SK-N-SH (cell line): Measurements from ENCODE around the gene PAQR5. TPM values are rescaled to one million over a fixed set of nuclear protein-coding genes. Genes with fewer than 3 reads are reported as not detected.

Experiments used
- CTCF ChIA-PET: fragments of 300-600, 350-600 bp; formaldehyde crosslinking; extraction: SDS; loops from one replicate; lab custom pipeline; 2021; lab: Yijun Ruan, JAX
- POLR2A ChIA-PET: fragments of 350-600 bp; sonication (Branson Sonifier 250); formaldehyde crosslinking; extraction: SDS; loops from one replicate; lab custom pipeline; 2020; ENCODE audit warnings: antibody characterized with exemption, inconsistent platforms; lab: Yijun Ruan, JAX
- DNase-seq: peaks from one replicate; pipeline ENCODE4 v3.0.0; 2012
- H2AFZ ChIP-seq: fragments of 200-600 bp; sonication (generic); 2 replicates; pipeline ENCODE4 v1.8.1; 2016; ENCODE audit warnings: antibody characterized with exemption, mild to moderate bottlenecking, low read depth
- H3F3A ChIP-seq: fragments of 200-600 bp; sonication (generic); replicated peaks from 2 replicates; pipeline ENCODE3; 2016; ENCODE audit warnings: antibody characterized with exemption, mild to moderate bottlenecking; ENCODE audit not compliant: insufficient read depth
- H3K27ac ChIP-seq, 2 experiments: fragments of 200-500 bp in 1 of 2; fragments of 200-600 bp in 1 of 2; sonication (Bioruptor generic) in 1 of 2; sonication (generic), shearing (Covaris generic) in 1 of 2; 2 replicates each; pipeline versions ENCODE4 v1.5.1 to v1.6.1; 2014 to 2016; ENCODE audit warnings: low read depth in 2 of 2, inconsistent platforms in 1 of 2, low read length in 1 of 2, mild to moderate bottlenecking in 1 of 2, mixed read lengths in 1 of 2
- H3K27me3 ChIP-seq: fragments of 200-600 bp; sonication (generic), shearing (Covaris generic); 2 replicates; pipeline ENCODE4 v1.6.1; 2016; ENCODE audit warnings: mixed run types; ENCODE audit not compliant: insufficient read depth
- H3K36me3 ChIP-seq, 2 experiments: fragments of 200-500 bp in 1 of 2; fragments of 200-600 bp in 1 of 2; sonication (Bioruptor generic) in 1 of 2; sonication (generic) in 1 of 2; replicated peaks in 1 of 2; 2 replicates each; pipeline versions ENCODE3 to v1.5.1; 2014 to 2016; ENCODE audit warnings: low read length in 1 of 2, mild to moderate bottlenecking in 1 of 2; ENCODE audit not compliant: insufficient read depth in 2 of 2, control insufficient read depth in 1 of 2
- H3K4me1 ChIP-seq, 2 experiments: fragments of 200-500 bp in 1 of 2; fragments of 200-600 bp in 1 of 2; sonication (Bioruptor generic) in 1 of 2; sonication (generic), shearing (Covaris generic) in 1 of 2; 2 replicates each; pipeline versions ENCODE4 v1.5.1 to v1.6.1; 2014 to 2016; ENCODE audit warnings: low read depth in 1 of 2, low read length in 1 of 2, mixed run types in 1 of 2; ENCODE audit not compliant: insufficient read depth in 2 of 2, control insufficient read depth in 1 of 2
- H3K4me2 ChIP-seq: fragments of 200-600 bp; sonication (generic), shearing (Covaris generic); 2 replicates; pipeline ENCODE4 v1.6.1; 2017; ENCODE audit warnings: mixed run types
- H3K4me3 ChIP-seq, 2 experiments: fragments of 200-500 bp in 1 of 2; fragments of 200-600 bp in 1 of 2; sonication (Bioruptor generic) in 1 of 2; sonication (generic), shearing (Covaris generic) in 1 of 2; 2 replicates each; pipeline versions ENCODE4 v1.5.1 to v1.8.1; 2014 to 2016; ENCODE audit warnings: low read depth in 2 of 2, inconsistent platforms in 1 of 2, low read length in 1 of 2, mild to moderate bottlenecking in 1 of 2, mixed read lengths in 1 of 2, moderate library complexity in 1 of 2
- H3K79me2 ChIP-seq: fragments of 200-600 bp; sonication (generic); 2 replicates; pipeline ENCODE4 v1.8.1; 2017; ENCODE audit warnings: mild to moderate bottlenecking; ENCODE audit not compliant: insufficient read depth
- H3K9ac ChIP-seq: fragments of 200-600 bp; sonication (generic); 2 replicates; pipeline ENCODE4 v1.6.1; 2017; ENCODE audit warnings: mixed run types
- H3K9me2 ChIP-seq: fragments of 200-600 bp; sonication (generic); 2 replicates; pipeline ENCODE4 v1.6.1; 2017; ENCODE audit warnings: mixed run types
- H3K9me3 ChIP-seq: fragments of 200-600 bp; sonication (generic); 2 replicates; pipeline ENCODE4 v1.6.1; 2017; ENCODE audit warnings: mixed run types, mild to moderate bottlenecking, moderate library complexity
- H4K20me1 ChIP-seq: fragments of 200-600 bp; sonication (generic); 2 replicates; pipeline ENCODE4 v1.6.1; 2017; ENCODE audit warnings: mild to moderate bottlenecking, mixed run types; ENCODE audit not compliant: insufficient read depth
- CHD2 ChIP-seq: fragments of 150-350 bp; IDR thresholded peaks from 2 replicates; pipeline ENCODE4 v1.6.1; 2018; ENCODE audit warnings: low read length; ENCODE audit not compliant: partially characterized antibody
- FOSL2 ChIP-seq: IDR thresholded peaks from 2 replicates; pipeline ENCODE4 v1.4.0; 2012; ENCODE audit warnings: low read depth, mild to moderate bottlenecking, moderate library complexity, borderline replicate concordance
- FOXJ3 ChIP-seq: sonication (generic); formaldehyde crosslinking; IDR thresholded peaks from 2 replicates; pipeline ENCODE4 v1.5.1; 2020; ENCODE audit warnings: mild to moderate bottlenecking, missing genetic modification reagents
- GABPA ChIP-seq: IDR thresholded peaks from 2 replicates; pipeline ENCODE4 v1.4.0; 2012; ENCODE audit warnings: low read depth, mild to moderate bottlenecking
- GATA2 ChIP-seq: sonication (generic); formaldehyde crosslinking; IDR thresholded peaks from 2 replicates; pipeline ENCODE4 v1.5.0; 2020; ENCODE audit warnings: mild to moderate bottlenecking, missing genetic modification reagents
- JUND ChIP-seq: IDR thresholded peaks from 2 replicates; pipeline ENCODE4 v1.4.0; 2012
- MXI1 ChIP-seq: IDR thresholded peaks from 2 replicates; pipeline ENCODE4 v1.6.1; 2012; ENCODE audit warnings: mild to moderate bottlenecking, low read depth, low read length, improper control_type of control experiment
- NRF1 ChIP-seq: IDR thresholded peaks from 2 replicates; pipeline ENCODE4 v1.6.1; 2012; ENCODE audit warnings: low read depth, mild to moderate bottlenecking, low read length
- POLR2AphosphoS5 ChIP-seq: IDR thresholded peaks from 2 replicates; pipeline ENCODE4 v1.6.1; 2012; ENCODE audit warnings: low read depth, low read length
- RAD21 ChIP-seq: IDR thresholded peaks from 2 replicates; pipeline ENCODE4 v1.6.1; 2012; ENCODE audit warnings: mild to moderate bottlenecking, low read length
- RCOR1 ChIP-seq: fragments of 150-350 bp; IDR thresholded peaks from 2 replicates; pipeline ENCODE4 v1.6.1; 2017; ENCODE audit warnings: antibody characterized with exemption, low read length
- REST ChIP-seq: IDR thresholded peaks from 2 replicates; pipeline ENCODE4 v1.6.1; 2012; ENCODE audit warnings: mild to moderate bottlenecking, low read depth, low read length, moderate library complexity
- RFX5 ChIP-seq: IDR thresholded peaks from 2 replicates; pipeline ENCODE4 v1.6.1; 2012; ENCODE audit warnings: mild to moderate bottlenecking, improper control_type of control experiment, low read length
- SIN3A ChIP-seq: IDR thresholded peaks from 2 replicates; pipeline ENCODE4 v1.6.1; 2012; ENCODE audit warnings: low read depth, mild to moderate bottlenecking, low read length, moderate library complexity, borderline replicate concordance
- TAF1 ChIP-seq: IDR thresholded peaks from 2 replicates; pipeline ENCODE4 v1.6.1; 2012; ENCODE audit warnings: low read depth, mild to moderate bottlenecking, low read length, moderate library complexity, borderline replicate concordance
- TCF12 ChIP-seq: IDR thresholded peaks from 2 replicates; pipeline ENCODE4 v1.4.0; 2012
- YY1 ChIP-seq: IDR thresholded peaks from 2 replicates; pipeline ENCODE4 v1.4.0; 2012; ENCODE audit warnings: low read depth, mild to moderate bottlenecking
- WGBS: methylation state at CpG from one replicate; pipeline ENCODE4 v1.1.6; 2017; ENCODE audit warnings: low lambda C conversion rate; 5-methylcytosine and 5-hydroxymethylcytosine counted together
- polyA plus RNA-seq, 3 experiments: library from polyadenylated mRNA; depleted of rRNA; stranded (reverse); fragments of >200 nt; gene quantifications; 2 replicates each; pipeline ENCODE4 v1.2.3, GENCODE V29; 2012
- TF ChIP-seq, protein P1 (sequence below): IDR thresholded peaks from 2 replicates; pipeline ENCODE4 v1.4.0; 2012; ENCODE audit warnings: low read depth

Gene PAQR5
- polyA plus RNA-seq, 1 of the 3 experiments (the other 2 are of a cell fraction): 3.9 TPM

GRCh38 chr15:69343133-69343532 is 44.4 kb downstream of the PAQR5 start (continued):
- no peak for TF ChIP-seq REST
- no peak for TF ChIP-seq POLR2AphosphoS5
- TF ChIP-seq CHD2: no peak
- no peak for TF ChIP-seq FOSL2
- no peak for TF ChIP-seq MXI1
- TF ChIP-seq, all 33 proteins: peak for 0

GRCh38 chr15:69344238-69344637 is 45.5 kb downstream of the PAQR5 start:
- WGBS: 90% methylated on average over 2 of the region's 2 CpGs

DNA sequence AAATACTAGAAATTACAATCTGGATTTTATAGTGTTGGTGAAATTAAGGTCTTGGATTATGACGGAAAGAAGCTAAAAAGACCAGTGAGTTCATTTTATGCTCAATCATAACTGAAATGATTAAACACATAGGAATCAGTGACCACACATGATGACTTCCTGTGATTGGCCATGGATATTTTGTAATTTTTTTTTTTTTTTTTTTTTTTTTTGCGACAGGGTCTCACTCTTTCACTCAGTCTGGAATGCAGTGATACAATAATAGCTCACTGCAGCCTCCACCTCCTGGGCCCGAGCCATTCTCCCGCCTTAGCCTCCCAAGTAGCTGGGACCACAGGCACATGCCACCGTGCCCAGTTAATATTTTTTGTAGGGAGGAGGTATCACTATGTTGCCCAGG is 47.4 kb downstream of the PAQR5 start:
- ChIA-PET CTCF (interaction anchor here (1.3 kb wide), 2 partner anchors 13 to 48 kb away, joined by 4 read pairs; no protein-coding TSS in a partner anchor), POLR2A (no interaction called here)
- no peak overlapping the region for H3K4me2 ChIP-seq
- H3K4me3 ChIP-seq: no peak overlapping the region
- H3K4me1 ChIP-seq: peaks cover 0 to 6% of the 10 kb centered on the region in 2 experiments; a peak in 1 of 4 replicates
- H3K79me2 ChIP-seq: no peaks in the 10 kb centered on the region
- H3K9me3 ChIP-seq: no peaks in the 10 kb centered on the region
- DNase-seq: no peak
- H2AFZ ChIP-seq: peak overlapping the region; percentile 47; the same call in 1 of the 2 replicates
- no peaks in the 10 kb centered on the region for H3K36me3 ChIP-seq
- 75% methylated on average over 5 of the region's 5 CpGs for WGBS
- no peaks in the 10 kb centered on the region for H4K20me1 ChIP-seq
- H3K9ac ChIP-seq: no peak overlapping the region
- H3K9me2 ChIP-seq: no peaks in the 10 kb centered on the region
- TF ChIP-seq RAD21: no peak
- H3F3A ChIP-seq: peaks cover 6% of the 10 kb centered on the region
- H3K27me3 ChIP-seq: no peaks in the 10 kb centered on the region
- no peak overlapping the region for H3K27ac ChIP-seq

More at GRCh38 chr15:69344238-69344637, 45.5 kb downstream of the PAQR5 start:
- Histone ChIP-seq H4K20me1 (no peaks in the 10 kb centered on the region), H3K4me1 (peaks cover 0 to 6% of the 10 kb centered on the region in 2 experiments; a peak in 1 of 4 replicates), H3F3A (peaks cover 6% of the 10 kb centered on the region), H3K4me2 (no peak overlapping the region), H3K9ac (no peak overlapping the region), H3K9me3 (no peaks in the 10 kb centered on the region), H3K4me3 (no peak overlapping the region; a peak in 1 of 4 replicates), H2AFZ (no peak overlapping the region), H3K36me3 (no peaks in the 10 kb centered on the region), H3K27me3 (no peaks in the 10 kb centered on the region), H3K79me2 (no peaks in the 10 kb centered on the region), H3K9me2 (no peaks in the 10 kb centered on the region), H3K27ac (no peak overlapping the region)
- CTCF ChIA-PET: interaction anchor here (1.1 to 1.2 kb wide), 2 partner anchors 11 to 33 kb away, joined by 3 read pairs; no protein-coding TSS in a partner anchor
- no peak for DNase-seq
- POLR2A ChIA-PET: no interaction called here
- TF ChIP-seq RAD21 (no peak), NRF1 (no peak), FOXJ3 (no peak), RFX5 (no peak), RCOR1 (no peak), TAF1 (no peak), JUND (no peak), FOSL2 (no peak), TCF12 (no peak), SIN3A (no peak), GATA2 (CRISPR knock-in tag) (no peak), YY1 (no peak), GABPA (no peak)
- TF ChIP-seq, protein P1, sequence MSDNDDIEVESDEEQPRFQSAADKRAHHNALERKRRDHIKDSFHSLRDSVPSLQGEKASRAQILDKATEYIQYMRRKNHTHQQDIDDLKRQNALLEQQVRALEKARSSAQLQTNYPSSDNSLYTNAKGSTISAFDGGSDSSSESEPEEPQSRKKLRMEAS: no peak
